HCT116 (cell line): ENCODE measurements around the gene METTL27.

Experiments
- EGR1 ChIP-seq: IDR thresholded peaks from 2 replicates; pipeline ENCODE4 v1.6.1; 2012; ENCODE audit warnings: low read depth
- ELF1 ChIP-seq: IDR thresholded peaks from 2 replicates; pipeline ENCODE4 v1.6.1; 2012; ENCODE audit warnings: low read depth, borderline replicate concordance
- EZH2 ChIP-seq: fragments of 200-600 bp; sonication (generic); IDR thresholded peaks from 2 replicates; pipeline ENCODE4 v1.6.1; 2017; ENCODE audit warnings: antibody characterized with exemption, mixed run types
- EZH2phosphoT487 ChIP-seq: fragments of 200-600 bp; IDR thresholded peaks from 2 replicates; pipeline ENCODE4 v1.6.1; 2018; ENCODE audit warnings: antibody characterized with exemption, borderline replicate concordance
- POLR2A ChIP-seq: IDR thresholded peaks from 2 replicates; pipeline ENCODE4 v1.7.0; 2011; ENCODE audit warnings: borderline replicate concordance; ENCODE audit not compliant: insufficient read depth, insufficient read length; ENCODE audit errors: extremely low read depth
- POLR2AphosphoS5 ChIP-seq: IDR thresholded peaks from 2 replicates; pipeline ENCODE4 v1.6.1; 2011; ENCODE audit warnings: mild to moderate bottlenecking, low read depth, low read length, moderate library complexity
- RAD21 ChIP-seq: IDR thresholded peaks from 2 replicates; pipeline ENCODE4 v1.6.1; 2012; ENCODE audit warnings: low read depth, mild to moderate bottlenecking
- REST ChIP-seq: IDR thresholded peaks from 2 replicates; pipeline ENCODE4 v1.6.1; 2012; ENCODE audit warnings: low read depth
- SIN3A ChIP-seq: IDR thresholded peaks from 2 replicates; pipeline ENCODE4 v1.6.1; 2012; ENCODE audit warnings: low read depth
- SP1 ChIP-seq: IDR thresholded peaks from 2 replicates; pipeline ENCODE4 v1.6.1; 2012; ENCODE audit warnings: low read depth
- YY1 ChIP-seq: IDR thresholded peaks from 2 replicates; pipeline ENCODE4 v1.6.1; 2011; ENCODE audit warnings: low read length, low read depth, moderate library complexity, mild to moderate bottlenecking; ENCODE audit not compliant: insufficient replicate concordance; ENCODE audit errors: extremely low read depth
- ZBTB33 ChIP-seq: IDR thresholded peaks from 2 replicates; pipeline ENCODE4 v1.6.1; 2011; ENCODE audit warnings: mild to moderate bottlenecking, low read length, moderate library complexity; ENCODE audit not compliant: insufficient replicate concordance; ENCODE audit errors: extremely low read depth
- ZNF274 ChIP-seq: fragments of 200-500 bp; sonication (Bioruptor generic); IDR thresholded peaks from 2 replicates; pipeline ENCODE4 v1.6.1; 2014; ENCODE audit warnings: mild to moderate bottlenecking, low read depth, low read length, inconsistent platforms
- TF ChIP-seq, protein P1 (sequence below), 3 experiments: fragments of 200-600 bp in 1 of 3; sonication (generic) in 1 of 3; IDR thresholded peaks in 2 of 3; conservative IDR thresholded peaks in 1 of 3; 2 replicates each; pipeline ENCODE4 v1.5.1; 2012 to 2017; ENCODE audit warnings: low read depth in 2 of 3, low read length in 2 of 3, antibody characterized with exemption in 1 of 3, borderline replicate concordance in 1 of 3, control low read depth in 1 of 3, mild to moderate bottlenecking in 1 of 3, mixed read lengths in 1 of 3, mixed run types in 1 of 3, moderate library complexity in 1 of 3; ENCODE audit not compliant: insufficient read depth in 1 of 3

DNA sequence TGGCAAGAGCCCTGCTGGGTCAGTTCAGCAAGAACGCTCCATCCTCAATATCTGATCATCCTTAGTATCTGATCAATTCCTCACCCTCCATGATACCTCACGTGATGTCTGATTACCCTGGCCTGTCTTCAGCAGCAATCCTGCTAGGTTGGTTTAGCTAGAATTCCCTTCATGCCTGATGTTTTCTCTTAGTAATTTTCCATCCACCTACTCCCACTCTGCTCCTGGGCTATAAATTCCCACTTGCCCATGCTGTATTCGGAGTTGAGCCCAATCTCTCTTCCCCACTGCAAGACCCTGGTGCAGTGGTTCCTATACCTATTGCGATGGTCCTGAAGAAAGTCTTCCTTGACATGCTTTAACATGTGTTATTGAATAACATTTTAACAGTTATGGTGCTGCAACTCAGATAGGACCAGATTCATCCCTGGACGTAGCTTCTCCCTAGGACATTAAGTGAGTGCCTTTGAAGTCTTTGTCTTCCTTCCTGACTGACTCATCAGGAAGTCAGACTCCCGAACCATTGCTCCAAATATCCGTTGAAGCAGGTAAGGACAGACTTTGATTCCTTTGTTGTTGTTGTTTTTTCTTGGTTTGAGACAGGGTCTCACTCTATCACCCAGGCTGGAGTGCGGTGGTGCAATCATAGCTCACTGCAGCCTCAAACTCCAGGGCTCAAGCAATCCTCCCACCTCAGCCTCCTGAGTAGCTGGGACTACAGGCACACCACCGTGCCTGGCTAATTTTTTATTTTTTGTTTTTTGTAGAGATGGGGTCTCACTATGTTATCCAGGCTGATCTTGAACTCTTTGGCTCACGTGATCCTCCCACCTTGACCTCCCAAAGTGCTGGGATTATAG, 42.8 kb downstream of the METTL27 start:
- peak; percentile 78 for TF ChIP-seq SIN3A
- TF ChIP-seq, protein P1, sequence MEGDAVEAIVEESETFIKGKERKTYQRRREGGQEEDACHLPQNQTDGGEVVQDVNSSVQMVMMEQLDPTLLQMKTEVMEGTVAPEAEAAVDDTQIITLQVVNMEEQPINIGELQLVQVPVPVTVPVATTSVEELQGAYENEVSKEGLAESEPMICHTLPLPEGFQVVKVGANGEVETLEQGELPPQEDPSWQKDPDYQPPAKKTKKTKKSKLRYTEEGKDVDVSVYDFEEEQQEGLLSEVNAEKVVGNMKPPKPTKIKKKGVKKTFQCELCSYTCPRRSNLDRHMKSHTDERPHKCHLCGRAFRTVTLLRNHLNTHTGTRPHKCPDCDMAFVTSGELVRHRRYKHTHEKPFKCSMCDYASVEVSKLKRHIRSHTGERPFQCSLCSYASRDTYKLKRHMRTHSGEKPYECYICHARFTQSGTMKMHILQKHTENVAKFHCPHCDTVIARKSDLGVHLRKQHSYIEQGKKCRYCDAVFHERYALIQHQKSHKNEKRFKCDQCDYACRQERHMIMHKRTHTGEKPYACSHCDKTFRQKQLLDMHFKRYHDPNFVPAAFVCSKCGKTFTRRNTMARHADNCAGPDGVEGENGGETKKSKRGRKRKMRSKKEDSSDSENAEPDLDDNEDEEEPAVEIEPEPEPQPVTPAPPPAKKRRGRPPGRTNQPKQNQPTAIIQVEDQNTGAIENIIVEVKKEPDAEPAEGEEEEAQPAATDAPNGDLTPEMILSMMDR (IDR thresholded peaks at IDR 0.05 in 2 of 3, conservative IDR thresholded peaks at IDR 0.05 in 1 of 3; ENCODE audit: borderline replicate concordance in 1 of 3, insufficient read depth in 1 of 3, low read depth in 2 of 3, low read length in 2 of 3): no peak
- no peak for TF ChIP-seq POLR2A
- no peak for TF ChIP-seq ZBTB33
- TF ChIP-seq RAD21: no peak; the same call in 1 of the 2 replicates
- TF ChIP-seq SP1: peak; percentile 92
- no peak for TF ChIP-seq ZNF274
- peak; percentile 37 for TF ChIP-seq POLR2AphosphoS5
- TF ChIP-seq EGR1: peak; percentile 74
- peak; percentile 18 for TF ChIP-seq YY1
- no peak for TF ChIP-seq REST
- no peak for TF ChIP-seq EZH2phosphoT487
- no peak for TF ChIP-seq EZH2
- no peak; the same call in 1 of the 2 replicates for TF ChIP-seq ELF1
